Jurkat, Clone E6-1 (cell line): ENCODE results near the gene FST. TPM values are rescaled to one million over a fixed set of nuclear protein-coding genes. Genes with fewer than 3 reads are reported as not detected.

Experiments
- DNase-seq: peaks from one replicate; pipeline ENCODE4 v3.0.0-alpha.2; 2011; ENCODE audit warnings: low read depth, low spot score
- H3K4me3 ChIP-seq: 2 replicates; pipeline ENCODE4 v1.5.1; 2011; ENCODE audit warnings: mild to moderate bottlenecking, low read length, control low read depth, moderate library complexity
- polyA plus RNA-seq: library from polyadenylated mRNA; unstranded; fragments of >200 nt; gene quantifications from one replicate; pipeline ENCODE4 v1.2.1, GENCODE V29; 2012; ENCODE audit warnings: missing spikeins; ENCODE audit not compliant: insufficient read length, insufficient read depth

The FST gene
- polyA plus RNA-seq, result not detected

- H3K4me3 ChIP-seq, result peak within 1 kb of the TSS; percentile 20
- DNase-seq, result no peak
Observed at GRCh38 chr5:53480416-53481158, at the start of gene FST. Gene FST (plus strand): TSS chr5:53480629. CDS start chr5:53480792, 163 bp downstream.

- no peak overlapping the region for H3K4me3 ChIP-seq
- DNase-seq, result no peak
Observed at GRCh38 chr5:53431665-53432064, 48.8 kb upstream of the FST start.

GRCh38 chr5:53433026-53433425 is 47.4 kb upstream of the FST start:
- no peak overlapping the region for H3K4me3 ChIP-seq
- DNase-seq, result no peak

- DNase-seq, result no peak
- H3K4me3 ChIP-seq, result no peak overlapping the region
Observed at GRCh38 chr5:53434541-53434940, 45.9 kb upstream of the FST start.

GRCh38 chr5:53436480-53437191 is 43.8 kb upstream of the FST start:
- H3K4me3 ChIP-seq, result no peak overlapping the region
- DNase-seq, result no peak

- H3K4me3 ChIP-seq, result no peak overlapping the region
- no peak for DNase-seq
Observed at GRCh38 chr5:53438079-53438478, 42.4 kb upstream of the FST start.

GRCh38 chr5:53438486-53439472 is 41.6 kb upstream of the FST start:
- no peak for DNase-seq
- H3K4me3 ChIP-seq, result no peak overlapping the region

- DNase-seq, result no peak
- H3K4me3 ChIP-seq, result no peak overlapping the region
Observed at GRCh38 chr5:53442961-53443360, 37.5 kb upstream of the FST start.

- DNase-seq, result no peak
- no peak overlapping the region for H3K4me3 ChIP-seq
Observed at GRCh38 chr5:53445569-53445968, 34.9 kb upstream of the FST start.

- no peak for DNase-seq
- H3K4me3 ChIP-seq, result no peak overlapping the region
Observed at GRCh38 chr5:53446908-53447307, 33.5 kb upstream of the FST start.

GRCh38 chr5:53448851-53449250 is 31.6 kb upstream of the FST start:
- DNase-seq, result no peak
- no peak overlapping the region for H3K4me3 ChIP-seq

GRCh38 chr5:53453898-53454718 is 26.3 kb upstream of the FST start:
- no peak for DNase-seq
- no peak overlapping the region for H3K4me3 ChIP-seq

- DNase-seq, result no peak
Observed at GRCh38 chr5:53454719-53455000, 25.8 kb upstream of the FST start.

GRCh38 chr5:53456366-53456765 is 24.1 kb upstream of the FST start:
- no peak overlapping the region for H3K4me3 ChIP-seq
- DNase-seq, result no peak

More at GRCh38 chr5:53454719-53455000, 25.8 kb upstream of the FST start:
- no peak overlapping the region for H3K4me3 ChIP-seq

- H3K4me3 ChIP-seq, result no peak overlapping the region
- DNase-seq, result no peak
Observed at GRCh38 chr5:53463909-53464621, 16.4 kb upstream of the FST start.

GRCh38 chr5:53464722-53465121 is 15.7 kb upstream of the FST start:
- H3K4me3 ChIP-seq, result no peak overlapping the region
- no peak for DNase-seq

- DNase-seq, result no peak
- no peak overlapping the region for H3K4me3 ChIP-seq
Observed at GRCh38 chr5:53469946-53470687, 10.3 kb upstream of the FST start.

GRCh38 chr5:53472279-53472678 is 8.2 kb upstream of the FST start:
- no peak for DNase-seq

More at GRCh38 chr5:53472279-53472678, 8.2 kb upstream of the FST start:
- no peak overlapping the region for H3K4me3 ChIP-seq
